H54 (cell line): Measurements from ENCODE around the gene ZNF680.

Experiments used
- DNase-seq: peaks from one replicate; pipeline ENCODE4 v3.0.0; 2011; ENCODE audit warnings: low spot score, mixed read lengths; ENCODE audit not compliant: insufficient read length
- FAIRE-seq: peaks from 3 replicates; lab custom pipeline; 2011; peaks lifted over from hg19 to GRCh38; lab: Jason Lieb, UNC
- POLR2A ChIP-seq: IDR thresholded peaks from 2 replicates; pipeline ENCODE4 v1.6.1; 2011; ENCODE audit warnings: low read depth, mild to moderate bottlenecking, low read length

Gene ZNF680

GRCh38 chr7:64562626-64563278 lies at the start of gene ZNF680:
Gene ZNF680, minus strand, starts transcription at chr7:64563071. Its CDS starts 117 bp downstream, at chr7:64562954.
- FAIRE-seq (peak; percentile 93), DNase-seq (peak; percentile 78)
- TF ChIP-seq POLR2A: peak; percentile 33; the same call in 1 of the 2 replicates

- no peak for FAIRE-seq
- TF ChIP-seq POLR2A: no peak
Measured at GRCh38 chr7:64612452-64612851, 49.6 kb upstream of the ZNF680 start.

GRCh38 chr7:64611717-64612116 lies 48.8 kb upstream of the ZNF680 start:
- DNase-seq (no peak), FAIRE-seq (no peak)
- TF ChIP-seq POLR2A: no peak

More at GRCh38 chr7:64612452-64612851, 49.6 kb upstream of the ZNF680 start:
- no peak for DNase-seq

GRCh38 chr7:64610997-64611396 lies 48.1 kb upstream of the ZNF680 start:
- FAIRE-seq: no peak
- TF ChIP-seq POLR2A: no peak

GRCh38 chr7:64608116-64608910 lies 45.4 kb upstream of the ZNF680 start:
- DNase-seq: no peak
- FAIRE-seq: no peak
- no peak for TF ChIP-seq POLR2A

More at GRCh38 chr7:64610997-64611396, 48.1 kb upstream of the ZNF680 start:
- DNase-seq: no peak

GRCh38 chr7:64606385-64606784 lies 43.5 kb upstream of the ZNF680 start:
- FAIRE-seq: no peak
- DNase-seq: no peak
- no peak for TF ChIP-seq POLR2A

GRCh38 chr7:64603271-64603670 lies 40.4 kb upstream of the ZNF680 start:
- no peak for TF ChIP-seq POLR2A
- no peak for FAIRE-seq

GRCh38 chr7:64602518-64602917 lies 39.6 kb upstream of the ZNF680 start:
- DNase-seq (no peak), FAIRE-seq (no peak)
- TF ChIP-seq POLR2A: no peak

More at GRCh38 chr7:64603271-64603670, 40.4 kb upstream of the ZNF680 start:
- no peak for DNase-seq

GRCh38 chr7:64602086-64602485 lies 39.2 kb upstream of the ZNF680 start:
- no peak for TF ChIP-seq POLR2A
- FAIRE-seq: no peak
- no peak for DNase-seq

- no peak for FAIRE-seq
- no peak for DNase-seq
- no peak for TF ChIP-seq POLR2A
Measured at GRCh38 chr7:64599359-64599758, 36.5 kb upstream of the ZNF680 start.

- no peak for TF ChIP-seq POLR2A
- DNase-seq (no peak), FAIRE-seq (no peak)
Measured at GRCh38 chr7:64590971-64591370, 28.1 kb upstream of the ZNF680 start.

- TF ChIP-seq POLR2A: no peak
- DNase-seq: no peak
- FAIRE-seq: no peak
Measured at GRCh38 chr7:64581926-64582894, 19.3 kb upstream of the ZNF680 start.

GRCh38 chr7:64581391-64581790 lies 18.5 kb upstream of the ZNF680 start:
- DNase-seq: no peak
- no peak for TF ChIP-seq POLR2A
- no peak for FAIRE-seq
